IMR-90 (cell line): Measurements from ENCODE around the gene ADAMTS12.

Experiments used
- CEBPB ChIP-seq: IDR thresholded peaks from 2 replicates; pipeline ENCODE4 v1.6.1; 2012; ENCODE audit warnings: low read depth, low read length, improper control_type of control experiment
- CHD1 ChIP-seq: IDR thresholded peaks from 2 replicates; pipeline ENCODE4 v1.6.1; 2012; ENCODE audit warnings: low read depth, low read length, improper control_type of control experiment
- MAFK ChIP-seq: IDR thresholded peaks from 2 replicates; pipeline ENCODE4 v1.6.1; 2012; ENCODE audit warnings: low read depth, low read length, improper control_type of control experiment
- MXI1 ChIP-seq: IDR thresholded peaks from 2 replicates; pipeline ENCODE4 v1.6.1; 2012; ENCODE audit warnings: low read depth, mild to moderate bottlenecking, low read length, moderate library complexity, borderline replicate concordance
- POLR2A ChIP-seq: IDR thresholded peaks from 2 replicates; pipeline ENCODE4 v1.6.1; 2012; ENCODE audit warnings: mild to moderate bottlenecking, low read depth, low read length
- RAD21 ChIP-seq: IDR thresholded peaks from 2 replicates; pipeline ENCODE4 v1.6.1; 2012; ENCODE audit warnings: low read length, improper control_type of control experiment
- RFX5 ChIP-seq: IDR thresholded peaks from 2 replicates; pipeline ENCODE4 v1.8.0; 2012; ENCODE audit warnings: low read depth, mild to moderate bottlenecking, low read length, moderate library complexity
- SMC3 ChIP-seq: fragments of 150-350 bp; IDR thresholded peaks from 2 replicates; pipeline ENCODE4 v1.6.1; 2016; ENCODE audit warnings: low read depth, mild to moderate bottlenecking, antibody characterized with exemption, low read length, moderate library complexity
- TF ChIP-seq, protein P1 (sequence below): conservative IDR thresholded peaks from 2 replicates; pipeline ENCODE4 v1.5.1; 2012; ENCODE audit warnings: mild to moderate bottlenecking, low read depth, low read length, improper control_type of control experiment
- TF ChIP-seq, protein P2 (sequence below): fragments of 150-350 bp; IDR thresholded peaks from 2 replicates; pipeline ENCODE4 v1.6.1; 2016; ENCODE audit warnings: low read depth, mild to moderate bottlenecking, low read length, moderate library complexity, borderline replicate concordance

- TF ChIP-seq, protein P1, sequence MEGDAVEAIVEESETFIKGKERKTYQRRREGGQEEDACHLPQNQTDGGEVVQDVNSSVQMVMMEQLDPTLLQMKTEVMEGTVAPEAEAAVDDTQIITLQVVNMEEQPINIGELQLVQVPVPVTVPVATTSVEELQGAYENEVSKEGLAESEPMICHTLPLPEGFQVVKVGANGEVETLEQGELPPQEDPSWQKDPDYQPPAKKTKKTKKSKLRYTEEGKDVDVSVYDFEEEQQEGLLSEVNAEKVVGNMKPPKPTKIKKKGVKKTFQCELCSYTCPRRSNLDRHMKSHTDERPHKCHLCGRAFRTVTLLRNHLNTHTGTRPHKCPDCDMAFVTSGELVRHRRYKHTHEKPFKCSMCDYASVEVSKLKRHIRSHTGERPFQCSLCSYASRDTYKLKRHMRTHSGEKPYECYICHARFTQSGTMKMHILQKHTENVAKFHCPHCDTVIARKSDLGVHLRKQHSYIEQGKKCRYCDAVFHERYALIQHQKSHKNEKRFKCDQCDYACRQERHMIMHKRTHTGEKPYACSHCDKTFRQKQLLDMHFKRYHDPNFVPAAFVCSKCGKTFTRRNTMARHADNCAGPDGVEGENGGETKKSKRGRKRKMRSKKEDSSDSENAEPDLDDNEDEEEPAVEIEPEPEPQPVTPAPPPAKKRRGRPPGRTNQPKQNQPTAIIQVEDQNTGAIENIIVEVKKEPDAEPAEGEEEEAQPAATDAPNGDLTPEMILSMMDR = no peak
- TF ChIP-seq POLR2A = no peak
- no peak for TF ChIP-seq CHD1
- no peak for TF ChIP-seq RAD21
- no peak for TF ChIP-seq CEBPB
- TF ChIP-seq MAFK = no peak
- TF ChIP-seq MXI1 = no peak
- TF ChIP-seq, protein P2, sequence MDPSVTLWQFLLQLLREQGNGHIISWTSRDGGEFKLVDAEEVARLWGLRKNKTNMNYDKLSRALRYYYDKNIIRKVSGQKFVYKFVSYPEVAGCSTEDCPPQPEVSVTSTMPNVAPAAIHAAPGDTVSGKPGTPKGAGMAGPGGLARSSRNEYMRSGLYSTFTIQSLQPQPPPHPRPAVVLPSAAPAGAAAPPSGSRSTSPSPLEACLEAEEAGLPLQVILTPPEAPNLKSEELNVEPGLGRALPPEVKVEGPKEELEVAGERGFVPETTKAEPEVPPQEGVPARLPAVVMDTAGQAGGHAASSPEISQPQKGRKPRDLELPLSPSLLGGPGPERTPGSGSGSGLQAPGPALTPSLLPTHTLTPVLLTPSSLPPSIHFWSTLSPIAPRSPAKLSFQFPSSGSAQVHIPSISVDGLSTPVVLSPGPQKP = no peak
- no peak for TF ChIP-seq SMC3
- TF ChIP-seq RFX5 = no peak
Observed at GRCh38 chr5:33809936-33810335, 81.9 kb downstream of the ADAMTS12 start.
